ENCODE results near the gene ADAMTS17.

Gene ADAMTS17

GRCh38 chr15:99998661-99999101 is 343.1 kb downstream of the ADAMTS17 start:
- in situ Hi-C loops (cut with HindIII; ENCODE audit: low sequenced_read_pairs) = no loop called here
- no peak for DNase-seq (ENCODE audit: low read depth, low spot score)
- no peak overlapping the region for H3K4me3 ChIP-seq (ENCODE audit: low read depth, low read length)
- no peak for TF ChIP-seq CTCF (IDR thresholded peaks at IDR 0.05; ENCODE audit: low read depth, low read length)

- H3K4me3 ChIP-seq (ENCODE audit: low read depth, low read length) = no peak overlapping the region
- no peak for TF ChIP-seq CTCF (IDR thresholded peaks at IDR 0.05; ENCODE audit: low read depth, low read length)
- DNase-seq (ENCODE audit: low read depth, low spot score) = no peak
- in situ Hi-C loops (cut with HindIII; ENCODE audit: low sequenced_read_pairs) = no loop called here
Observed at GRCh38 chr15:99997112-99997651, 344.6 kb downstream of the ADAMTS17 start.

- in situ Hi-C loops (cut with HindIII; ENCODE audit: low sequenced_read_pairs) = no loop called here
- no peak for TF ChIP-seq CTCF (IDR thresholded peaks at IDR 0.05; ENCODE audit: low read depth, low read length)
- no peak overlapping the region for H3K4me3 ChIP-seq (ENCODE audit: low read depth, low read length)
- DNase-seq (ENCODE audit: low read depth, low spot score) = no peak
Observed at GRCh38 chr15:99996660-99997059, 345.1 kb downstream of the ADAMTS17 start.

- DNase-seq (ENCODE audit: low read depth, low spot score) = no peak
- TF ChIP-seq CTCF (IDR thresholded peaks at IDR 0.05; ENCODE audit: low read depth, low read length) = no peak
- no peak overlapping the region for H3K4me3 ChIP-seq (ENCODE audit: low read depth, low read length)
- in situ Hi-C loops (cut with HindIII; ENCODE audit: low sequenced_read_pairs) = no loop called here
Observed at GRCh38 chr15:99995543-99995942, 346.2 kb downstream of the ADAMTS17 start.

GRCh38 chr15:99994849-99995248 is 346.9 kb downstream of the ADAMTS17 start:
- in situ Hi-C loops (cut with HindIII; ENCODE audit: low sequenced_read_pairs) = no loop called here
- no peak for TF ChIP-seq CTCF (IDR thresholded peaks at IDR 0.05; ENCODE audit: low read depth, low read length)
- H3K4me3 ChIP-seq (ENCODE audit: low read depth, low read length) = no peak overlapping the region
- no peak for DNase-seq (ENCODE audit: low read depth, low spot score)

- TF ChIP-seq CTCF (IDR thresholded peaks at IDR 0.05; ENCODE audit: low read depth, low read length) = no peak
- H3K4me3 ChIP-seq (ENCODE audit: low read depth, low read length) = no peak overlapping the region
- no peak for DNase-seq (ENCODE audit: low read depth, low spot score)
- in situ Hi-C loops (cut with HindIII; ENCODE audit: low sequenced_read_pairs) = no loop called here
Observed at GRCh38 chr15:99993681-99994131, 348.1 kb downstream of the ADAMTS17 start.

Measured in astrocyte of the spinal cord (primary cell).